NCI-H2171 treated with DMSO at 0.1 percent for 48 hours (cell line): ENCODE measurements around the gene ADARB2.

Experiments
- DNase-seq: peaks from one replicate; lab custom pipeline; 2025; lab: John Stamatoyannopoulos, UW

ADARB2 gene

DNA sequence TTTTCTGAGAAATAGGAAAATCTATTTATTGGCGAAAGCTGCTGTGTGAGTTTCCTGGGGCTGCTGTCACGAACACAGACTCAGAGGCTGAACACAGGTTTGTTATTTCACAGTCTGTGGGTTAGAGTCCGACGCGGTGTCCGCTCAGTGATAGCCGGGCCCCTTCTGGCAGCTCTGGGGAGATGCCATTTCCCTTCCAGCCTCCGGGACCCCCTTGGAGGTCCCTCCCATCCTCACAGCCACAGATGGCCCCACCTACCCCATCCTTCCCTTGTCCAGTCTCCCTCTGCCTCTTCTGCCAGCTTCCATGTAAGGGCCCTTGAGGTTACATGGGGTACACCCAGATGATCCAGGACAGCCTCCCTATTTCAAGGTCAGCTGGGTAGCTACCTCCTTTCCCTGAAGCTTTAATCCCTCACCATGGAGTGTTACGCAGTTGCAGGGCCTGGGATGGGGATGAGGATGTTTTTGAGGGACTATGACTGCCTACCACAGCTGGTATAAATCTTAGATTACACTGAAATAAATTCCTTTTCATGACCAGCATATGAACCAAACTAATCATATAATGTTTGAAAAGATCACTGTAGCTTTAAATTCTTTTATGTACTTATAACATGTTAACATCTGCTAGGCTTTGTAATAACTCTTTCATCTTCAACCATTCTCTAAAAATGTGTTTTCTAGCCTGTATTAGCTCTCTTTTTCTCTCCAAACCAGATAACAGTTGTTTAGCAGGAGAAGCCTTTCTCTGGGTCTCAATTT is 582.6 kb downstream of the ADARB2 start:
- DNase-seq: no peak

DNA sequence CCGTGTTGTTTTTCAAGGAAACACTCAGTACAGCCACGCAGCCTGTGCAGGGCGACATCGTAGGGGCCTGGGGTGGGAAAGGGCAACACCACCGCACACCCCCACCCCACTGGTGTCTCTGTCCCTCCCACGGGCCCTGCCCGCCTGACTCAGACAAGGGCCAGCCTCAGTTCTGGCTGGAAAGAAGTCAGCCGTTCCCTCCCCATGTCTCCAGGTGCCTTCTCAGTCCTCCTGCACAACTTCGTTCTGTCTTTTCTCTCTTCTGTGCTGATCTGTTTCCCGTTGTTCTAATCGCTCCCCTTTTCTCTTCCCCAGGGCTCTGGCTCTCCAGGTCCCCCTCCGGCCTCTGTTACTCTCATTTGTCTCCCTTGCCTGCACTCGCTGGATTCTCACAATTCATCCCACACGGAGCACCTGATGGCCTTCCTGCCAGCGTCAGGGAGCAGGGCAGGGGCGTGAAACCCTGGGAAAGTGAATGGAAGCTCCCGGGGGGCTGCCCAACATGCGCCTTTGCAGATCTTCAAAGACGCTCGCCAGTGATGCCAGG is 583.4 kb downstream of the ADARB2 start:
- DNase-seq: no peak

- no peak for DNase-seq
Measured at GRCh38 chr10:1153251-1153763, 584.0 kb downstream of the ADARB2 start.

DNA sequence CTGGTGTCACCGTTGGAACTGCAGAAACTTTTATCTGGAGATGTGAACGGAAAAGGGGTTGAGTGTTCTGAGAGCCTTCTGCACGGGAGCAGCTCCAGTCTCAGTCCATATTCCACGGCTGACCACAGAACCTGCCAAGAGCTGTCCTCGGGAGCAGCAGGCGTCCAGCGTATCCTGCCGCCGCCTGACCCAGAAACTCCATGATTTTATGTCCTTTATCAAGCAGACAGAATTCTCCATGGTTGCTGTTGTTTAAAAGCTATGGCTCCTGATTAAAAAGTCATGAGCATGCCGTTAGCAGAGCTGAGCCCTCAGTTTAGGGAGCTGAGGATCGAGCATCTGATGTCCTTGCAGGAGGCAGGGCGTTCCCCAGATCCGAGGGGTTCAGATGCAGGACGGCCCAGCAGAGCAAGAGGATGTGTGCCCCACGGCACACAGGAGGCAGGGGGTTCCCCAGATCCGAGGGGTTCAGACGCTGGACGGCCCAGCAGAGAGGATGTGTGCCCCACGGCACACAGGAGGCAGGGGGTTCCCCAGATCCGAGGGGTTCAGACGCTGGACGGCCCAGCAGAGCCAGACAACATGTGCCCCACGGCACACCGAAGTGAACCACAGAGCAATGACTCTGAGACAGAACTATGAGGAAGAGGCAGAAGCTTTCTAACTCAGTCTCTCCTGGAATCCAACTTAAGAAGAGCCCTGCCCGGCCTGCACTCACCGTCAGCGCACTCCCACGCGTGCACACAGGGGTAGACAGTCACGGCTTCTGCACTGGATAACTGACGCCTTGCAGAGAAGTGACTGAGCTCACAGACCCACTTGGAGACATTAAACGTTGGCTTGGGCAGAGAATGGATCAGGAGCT is 584.7 kb downstream of the ADARB2 start:
- no peak for DNase-seq

DNA sequence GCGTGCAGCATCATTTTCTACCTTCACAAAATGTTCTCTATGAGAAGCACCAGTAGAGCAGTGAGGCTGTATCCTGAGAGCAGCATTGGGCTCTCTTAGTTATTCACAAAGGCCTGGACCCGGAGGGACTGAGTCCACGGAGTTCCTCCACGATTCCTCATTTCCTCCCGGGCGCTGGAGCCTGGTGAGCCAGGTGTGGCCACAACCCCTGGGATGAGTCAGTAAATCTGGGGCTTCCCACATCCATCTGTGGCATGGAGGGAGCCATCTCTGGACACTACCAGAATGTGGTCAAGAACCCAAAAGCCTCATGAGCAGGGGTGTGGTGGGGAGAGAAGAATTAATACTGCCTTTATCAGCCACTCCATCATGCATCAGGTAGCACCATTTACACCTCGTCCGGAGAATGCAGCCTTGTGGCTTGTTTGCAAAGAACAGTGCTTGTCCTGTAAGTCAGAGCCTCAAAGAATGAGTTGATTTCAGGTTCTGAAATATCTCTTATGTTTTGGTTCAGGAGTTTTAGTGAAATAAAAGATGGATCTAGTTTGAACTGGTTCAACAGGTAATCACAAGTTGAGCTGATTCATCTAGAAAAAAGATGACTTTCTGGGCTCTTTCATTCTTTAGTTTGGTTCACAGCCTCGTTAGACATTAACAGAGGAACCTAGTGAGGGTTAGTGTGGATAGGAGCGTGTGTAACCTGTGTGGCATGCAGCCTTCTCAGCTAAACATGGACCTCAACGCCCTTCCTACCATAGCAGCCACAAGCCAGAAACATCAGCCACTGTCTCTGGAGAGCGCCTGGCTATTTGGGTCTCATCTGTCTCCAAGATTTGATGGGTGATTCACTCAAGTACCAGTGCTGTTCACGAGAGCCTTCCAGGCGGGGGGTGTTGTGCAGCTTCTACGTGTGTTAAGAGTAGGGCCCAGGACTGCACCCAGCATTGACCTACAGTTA is 586.0 kb downstream of the ADARB2 start:
- DNase-seq: no peak

DNA sequence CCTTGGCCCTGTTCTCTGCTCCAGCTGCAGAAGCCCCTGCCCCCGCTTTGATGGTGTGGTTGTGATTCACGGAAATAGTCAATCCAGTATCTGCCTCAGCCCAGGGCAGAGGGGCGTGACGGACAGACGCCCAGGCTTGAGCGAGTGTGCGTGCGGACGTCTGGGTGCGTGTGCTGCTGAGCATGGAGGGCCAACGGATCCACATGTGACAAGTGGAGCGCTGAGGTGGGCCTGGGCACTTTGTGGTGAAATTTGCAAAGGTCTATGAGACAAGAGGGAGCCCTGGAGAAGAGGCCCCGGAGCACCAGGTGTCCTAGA is 586.7 kb downstream of the ADARB2 start:
- DNase-seq: no peak

- DNase-seq: no peak
Measured at GRCh38 chr10:1149793-1150637, 587.3 kb downstream of the ADARB2 start.

GRCh38 chr10:1148855-1149605 is 588.3 kb downstream of the ADARB2 start:
- DNase-seq: no peak

DNA sequence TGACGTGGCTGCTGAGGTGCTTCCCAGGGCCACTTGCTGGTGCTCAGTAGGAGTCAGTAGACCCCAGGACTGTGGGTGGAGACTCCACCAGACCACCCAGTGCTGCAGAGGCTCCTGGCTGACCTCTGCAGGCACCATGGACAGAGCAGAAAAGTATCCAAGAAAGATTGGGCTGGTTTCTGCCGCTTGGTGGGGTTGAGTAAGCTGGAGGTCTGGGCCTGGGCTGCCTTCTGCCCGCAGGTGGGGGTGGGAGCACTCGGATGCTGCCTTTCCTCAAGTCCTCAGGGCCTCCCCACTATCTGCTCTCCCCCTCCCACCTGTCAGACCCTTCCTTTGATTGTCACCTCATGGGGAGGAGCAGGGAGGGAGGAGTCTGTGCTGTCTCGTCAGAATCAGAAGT is 589.5 kb downstream of the ADARB2 start:
- DNase-seq: no peak

DNA sequence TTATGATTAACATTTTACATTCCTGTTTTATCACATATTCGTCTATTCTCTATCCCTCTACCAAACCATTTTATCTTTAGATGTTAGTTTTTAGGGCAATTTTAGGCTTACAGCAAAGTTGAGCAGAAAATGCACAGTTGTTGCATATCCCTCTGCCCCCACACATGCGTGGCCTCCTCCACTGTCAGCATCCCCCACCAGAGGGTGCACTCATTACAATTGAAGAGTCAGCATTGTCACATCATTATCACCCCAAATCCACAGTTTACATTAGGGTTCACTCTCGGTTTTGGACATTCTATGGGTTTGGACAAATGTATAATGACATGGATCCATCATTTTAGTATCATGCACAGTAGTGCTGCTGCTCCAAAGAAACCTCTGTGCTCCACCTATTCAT is 594.7 kb downstream of the ADARB2 start:
- no peak for DNase-seq

DNA sequence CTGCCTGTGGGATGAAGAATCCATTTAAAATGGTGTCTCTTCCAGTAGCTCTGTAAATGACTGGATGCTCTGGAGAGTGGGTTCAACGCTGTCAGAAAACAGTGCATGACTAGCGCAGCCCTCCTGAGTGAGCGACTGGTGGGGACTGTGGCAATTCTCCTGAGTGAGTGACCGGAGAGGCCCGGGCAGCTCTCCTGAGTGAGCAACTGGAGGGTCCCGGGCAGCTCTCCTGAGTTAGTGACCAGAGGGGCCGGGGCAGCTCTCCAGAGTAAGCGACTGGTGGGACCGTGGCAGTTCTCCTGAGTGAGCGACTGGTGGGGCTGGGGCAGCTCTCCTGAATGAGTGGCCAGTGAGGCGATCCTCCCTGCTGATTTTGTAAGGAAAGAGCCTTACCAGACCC is 595.6 kb downstream of the ADARB2 start:
- no peak for DNase-seq

DNA sequence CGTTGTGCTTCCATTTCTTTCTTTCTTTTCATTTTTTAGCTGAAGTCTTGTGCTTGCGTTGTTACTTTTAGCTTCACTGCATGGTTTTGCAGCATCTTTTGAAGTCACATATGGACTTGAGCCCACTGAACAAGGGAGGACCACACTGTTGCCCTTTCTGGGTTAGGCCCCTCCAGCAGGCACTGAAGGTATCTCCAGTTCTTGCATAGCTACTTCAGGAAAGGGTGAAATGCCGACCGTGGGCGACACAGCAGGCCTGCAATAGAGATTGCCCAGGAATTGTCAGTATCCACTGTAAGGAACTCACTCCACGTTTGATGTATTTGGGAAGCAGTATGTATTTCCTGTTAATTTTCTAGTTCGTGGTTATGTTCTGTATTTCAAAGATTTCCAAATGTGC is 596.1 kb downstream of the ADARB2 start:
- no peak for DNase-seq

- no peak for DNase-seq
Measured at GRCh38 chr10:1138529-1138928, 598.8 kb downstream of the ADARB2 start.

GRCh38 chr10:1137499-1138163 is 599.7 kb downstream of the ADARB2 start:
- no peak for DNase-seq

DNA sequence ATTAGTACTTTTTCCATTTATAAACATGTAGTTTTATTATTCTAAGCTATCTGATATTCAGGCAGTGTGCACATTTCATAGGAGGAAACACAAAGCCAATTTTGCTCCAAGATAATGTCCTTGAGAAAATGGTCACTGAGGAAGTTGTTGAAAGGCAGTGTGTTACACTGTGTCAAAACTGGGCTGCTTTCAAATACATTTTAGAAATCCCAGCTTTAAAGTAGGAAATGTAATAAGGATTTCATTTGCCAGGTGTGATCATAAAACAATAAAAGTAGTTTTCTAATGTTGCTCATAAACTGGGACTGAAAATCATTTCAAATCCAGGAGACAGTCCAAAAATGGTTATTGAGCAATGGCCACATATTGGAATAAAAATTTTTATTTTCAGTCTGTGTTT is 601.1 kb downstream of the ADARB2 start:
- DNase-seq: no peak

DNA sequence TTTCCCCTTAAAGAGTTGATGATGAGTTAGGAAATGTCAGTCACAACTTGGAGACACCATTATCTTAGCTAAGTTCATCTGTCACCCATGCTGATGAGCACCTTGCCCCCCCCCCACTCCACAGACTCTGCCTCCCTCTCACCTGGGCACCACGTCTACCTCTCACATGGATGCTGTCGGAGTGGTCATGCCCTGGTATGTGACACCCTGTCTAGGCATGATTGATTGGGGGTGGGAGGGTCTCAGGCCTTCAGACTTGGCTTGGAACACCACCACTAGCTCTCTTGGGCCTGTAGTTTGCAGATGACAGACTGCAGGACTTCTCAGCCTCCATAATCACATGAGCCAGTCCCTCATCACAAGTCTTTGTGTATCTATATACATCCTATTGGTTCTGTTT is 603.2 kb downstream of the ADARB2 start:
- DNase-seq: no peak

DNA sequence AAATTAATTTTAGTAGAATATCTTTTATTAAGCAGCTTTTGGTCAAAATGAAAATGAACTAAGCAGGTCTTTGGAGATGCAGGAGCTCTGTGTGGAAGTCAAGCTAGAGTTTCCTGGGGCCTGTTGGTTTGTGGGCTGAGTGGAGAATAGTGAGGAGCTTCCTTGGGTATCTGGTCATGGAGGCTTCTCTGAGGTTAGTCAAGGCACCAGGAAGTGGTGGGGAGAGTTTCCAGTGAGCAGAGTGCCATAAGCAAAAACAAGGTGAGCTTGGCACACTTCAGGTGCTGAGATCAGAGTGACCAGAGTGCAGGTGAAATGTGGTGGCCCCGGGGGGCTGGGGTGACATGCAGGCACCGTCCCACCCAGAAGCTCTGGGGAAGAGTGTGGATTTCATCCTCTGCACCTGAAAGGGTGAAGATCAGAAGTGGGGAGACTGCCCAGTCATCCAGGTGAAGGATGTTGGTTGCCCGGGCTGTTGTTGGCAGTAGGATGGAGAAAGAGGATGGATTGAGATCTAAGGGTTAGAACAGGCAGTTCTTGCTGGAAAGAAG is 603.8 kb downstream of the ADARB2 start:
- DNase-seq: no peak

- no peak for DNase-seq
Measured at GRCh38 chr10:1132584-1132983, 604.7 kb downstream of the ADARB2 start.
